ENCODE results near the gene INPP4A.
A peak's percentile ranks its signal among the peaks of the same experiment; 100 is the strongest.
"Not testable (repeated sequence)": the region's sequence is repeated elsewhere in the genome, so short reads cannot be mapped to it uniquely, and the experiment has no call there.

Gene INPP4A
- 182 to 242 reads per million in 2 donors for total RNA-seq

- peak; percentile 73 for DNase-seq
Observed at GRCh38 chr2:98444436-98445176, at the start of gene INPP4A. Gene INPP4A (plus strand): TSS chr2:98444858. CDS start chr2:98520049, 75,191 bp downstream.

- no peak for DNase-seq
Observed at GRCh38 chr2:98395977-98396376, 48.7 kb upstream of the INPP4A start.

GRCh38 chr2:98396745-98397355 is 47.8 kb upstream of the INPP4A start:
- no peak for DNase-seq

- no peak for DNase-seq
Observed at GRCh38 chr2:98399140-98399539, 45.5 kb upstream of the INPP4A start.

GRCh38 chr2:98403878-98404277 is 40.8 kb upstream of the INPP4A start:
- no peak for DNase-seq

GRCh38 chr2:98404556-98405250 is 40.0 kb upstream of the INPP4A start:
- DNase-seq = no peak

- DNase-seq = no peak
Observed at GRCh38 chr2:98405301-98405700, 39.4 kb upstream of the INPP4A start.

- no peak for DNase-seq
Observed at GRCh38 chr2:98408155-98408554, 36.5 kb upstream of the INPP4A start.

- peak; percentile 33 for DNase-seq
Observed at GRCh38 chr2:98412751-98413458, 31.8 kb upstream of the INPP4A start.

- not testable (repeated sequence) for DNase-seq
Observed at GRCh38 chr2:98414246-98414645, 30.4 kb upstream of the INPP4A start.

GRCh38 chr2:98415719-98416248 is 28.9 kb upstream of the INPP4A start:
- not testable (repeated sequence) for DNase-seq

GRCh38 chr2:98416383-98417159 is 28.1 kb upstream of the INPP4A start:
- no peak for DNase-seq

GRCh38 chr2:98419544-98419943 is 25.1 kb upstream of the INPP4A start:
- DNase-seq = no peak

- DNase-seq = no peak
Observed at GRCh38 chr2:98419977-98420725, 24.5 kb upstream of the INPP4A start.

- no peak for DNase-seq
Observed at GRCh38 chr2:98422449-98422848, 22.2 kb upstream of the INPP4A start.

- DNase-seq = no peak
Observed at GRCh38 chr2:98426771-98427170, 17.9 kb upstream of the INPP4A start.

GRCh38 chr2:98432145-98432544 is 12.5 kb upstream of the INPP4A start:
- no peak for DNase-seq

- no peak for DNase-seq
Observed at GRCh38 chr2:98433363-98433964, 11.2 kb upstream of the INPP4A start.

GRCh38 chr2:98434492-98434891 is 10.2 kb upstream of the INPP4A start:
- DNase-seq = no peak

GRCh38 chr2:98435670-98436069 is 9.0 kb upstream of the INPP4A start:
- DNase-seq = not testable (repeated sequence)

GRCh38 chr2:98436734-98437133 is 7.9 kb upstream of the INPP4A start:
- no peak for DNase-seq
